Subcutaneous abdominal adipose tissue (tissue), 5 donors: ENCODE results near the gene MYO7B.

Source experiments
- H3K27ac ChIP-seq: one replicate; pipeline ENCODE4 v1.7.0; 2013; ENCODE audit warnings: low read depth, mild to moderate bottlenecking, inconsistent platforms, low read length, moderate library complexity
- H3K27me3 ChIP-seq, 5 donors: one replicate each; pipeline ENCODE4 v1.7.0; 2013; ENCODE audit warnings: low read length in 5 of 5, inconsistent platforms in 1 of 5; ENCODE audit not compliant: control insufficient read depth in 5 of 5, insufficient read depth in 4 of 5
- H3K36me3 ChIP-seq, 5 donors: one replicate each; pipeline ENCODE4 v1.7.0; 2013; ENCODE audit warnings: low read length in 5 of 5; ENCODE audit not compliant: control insufficient read depth in 5 of 5, insufficient read depth in 5 of 5
- H3K4me1 ChIP-seq, 5 donors: one replicate each; pipeline ENCODE4 v1.7.0; 2013; ENCODE audit warnings: low read length in 5 of 5, mild to moderate bottlenecking in 3 of 5, moderate library complexity in 1 of 5; ENCODE audit not compliant: control insufficient read depth in 5 of 5, insufficient read depth in 5 of 5
- H3K4me3 ChIP-seq, 5 donors: one replicate each; pipeline ENCODE4 v1.7.0; 2013; ENCODE audit warnings: low read length in 5 of 5, low read depth in 1 of 5
- H3K9ac ChIP-seq, 5 donors: one replicate each; pipeline ENCODE4 v1.7.0; 2013; ENCODE audit warnings: low read length in 5 of 5, mild to moderate bottlenecking in 4 of 5, moderate library complexity in 3 of 5
- H3K9me3 ChIP-seq, 5 donors: one replicate each; pipeline ENCODE4 v1.7.0; 2013; ENCODE audit warnings: low read length in 5 of 5; ENCODE audit not compliant: control insufficient read depth in 5 of 5
- donor health status: healthy.
- donor health status: healthy.
- donor health status: healthy.
- donor health status: healthy.
- donor health status: healthy.

The MYO7B gene

DNA sequence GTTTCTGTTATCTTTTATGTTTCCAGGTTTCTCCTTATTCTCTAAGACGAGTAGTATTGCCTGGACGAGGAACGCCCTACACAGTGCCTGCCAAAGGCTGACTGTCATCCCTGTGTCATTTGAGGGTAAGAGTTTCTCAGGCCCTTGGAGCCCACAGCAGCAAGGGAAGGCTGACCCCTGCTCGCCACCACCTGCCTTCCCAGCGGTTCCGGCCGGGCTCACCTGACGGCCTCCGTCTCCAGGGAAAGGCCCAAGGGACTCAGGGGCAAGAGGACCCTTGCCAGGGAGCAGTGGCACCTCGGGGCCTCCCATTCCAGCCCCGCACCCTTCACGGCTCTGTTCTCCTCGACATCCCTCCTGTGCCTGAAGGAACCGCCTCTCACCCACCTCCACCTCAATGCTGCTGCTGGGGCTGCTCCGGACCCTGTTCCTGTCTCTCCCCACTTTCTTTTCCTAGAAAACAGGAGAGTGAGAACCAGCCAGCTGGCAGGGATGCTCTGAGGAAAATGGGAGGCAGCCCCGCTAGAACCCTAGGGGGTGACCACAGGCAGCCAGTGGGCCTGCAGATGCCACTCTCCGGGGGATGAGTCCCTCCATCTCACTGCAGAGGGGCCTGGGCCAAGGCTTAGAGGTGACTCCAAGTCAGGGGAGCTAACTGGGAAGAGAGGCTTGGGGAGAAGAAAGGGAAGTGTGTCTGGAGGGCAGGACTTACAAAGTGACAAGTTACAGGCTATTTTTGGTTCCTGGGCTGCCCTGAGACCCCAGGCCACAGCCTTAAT, 138.0 kb downstream of the MYO7B start:
- Histone ChIP-seq H3K9me3 (no peaks in the 10 kb centered on the region), H3K36me3 (peaks cover 0 to 5% (median 0%) of the 10 kb centered on the region in 5 donors), H3K4me3 (peak overlapping the region; percentile 13 to 78 (median 76)), H3K27ac (peak overlapping the region; percentile 78), H3K4me1 (peaks cover 5 to 70% (median 42%) of the 10 kb centered on the region in 5 donors), H3K27me3 (peaks cover 0 to 3% (median 0%) of the 10 kb centered on the region in 5 donors), H3K9ac (peak overlapping the region in 4 of 5 donors; percentile 21 to 77 (median 54))

GRCh38 chr2:127674241-127675209, 139.0 kb downstream of the MYO7B start:
- Histone ChIP-seq H3K36me3 (peaks cover 0 to 5% (median 0%) of the 10 kb centered on the region in 5 donors), H3K4me3 (peak overlapping the region; percentile 42 to 78 (median 76)), H3K27me3 (peaks cover 0 to 3% (median 0%) of the 10 kb centered on the region in 5 donors), H3K27ac (peak overlapping the region; percentile 78), H3K4me1 (peaks cover 5 to 76% (median 42%) of the 10 kb centered on the region in 5 donors), H3K9ac (peak overlapping the region in 4 of 5 donors; percentile 32 to 77 (median 54)), H3K9me3 (no peaks in the 10 kb centered on the region)

- peak within 1 kb of the TSS; percentile 78 for H3K27ac ChIP-seq
- H3K9ac ChIP-seq, result peak within 1 kb of the TSS in 4 of 5 donors; percentile 16 to 77 (median 52)
- H3K4me3 ChIP-seq, result peak within 1 kb of the TSS; percentile 49 to 78 (median 76)
- peaks cover 0 to 5% (median 0%) of the 10 kb centered on the region in 5 donors for H3K36me3 ChIP-seq
- H3K4me1 ChIP-seq, result peaks cover 5 to 84% (median 42%) of the 10 kb centered on the region in 5 donors
- H3K9me3 ChIP-seq, result no peaks in the 10 kb centered on the region
- H3K27me3 ChIP-seq, result peaks cover 0 to 3% (median 0%) of the 10 kb centered on the region in 5 donors
Observed at GRCh38 chr2:127675331-127676261, 140.1 kb downstream of the MYO7B start, which contains the start of gene LIMS2. TSS of gene LIMS2 (minus strand) at chr2:127675530. CDS start at chr2:127675024, 506 bp downstream.

GRCh38 chr2:127676906-127677305, 141.4 kb downstream of the MYO7B start:
- peaks cover 5 to 86% (median 48%) of the 10 kb centered on the region in 5 donors for H3K4me1 ChIP-seq

GRCh38 chr2:127678531-127678930, 143.0 kb downstream of the MYO7B start:
- no peak overlapping the region for H3K9ac ChIP-seq
- no peaks in the 10 kb centered on the region for H3K36me3 ChIP-seq
- H3K9me3 ChIP-seq, result no peaks in the 10 kb centered on the region
- no peak overlapping the region for H3K27ac ChIP-seq
- no peaks in the 10 kb centered on the region for H3K27me3 ChIP-seq
- H3K4me1 ChIP-seq, result peaks cover 0 to 84% (median 42%) of the 10 kb centered on the region in 5 donors
- no peak overlapping the region for H3K4me3 ChIP-seq

More at GRCh38 chr2:127676906-127677305, 141.4 kb downstream of the MYO7B start:
- Histone ChIP-seq H3K27me3 (peaks cover 0 to 3% (median 0%) of the 10 kb centered on the region in 5 donors), H3K36me3 (peaks cover 0 to 2% (median 0%) of the 10 kb centered on the region in 5 donors), H3K4me3 (no peak overlapping the region), H3K9ac (no peak overlapping the region), H3K9me3 (no peaks in the 10 kb centered on the region), H3K27ac (no peak overlapping the region)

DNA sequence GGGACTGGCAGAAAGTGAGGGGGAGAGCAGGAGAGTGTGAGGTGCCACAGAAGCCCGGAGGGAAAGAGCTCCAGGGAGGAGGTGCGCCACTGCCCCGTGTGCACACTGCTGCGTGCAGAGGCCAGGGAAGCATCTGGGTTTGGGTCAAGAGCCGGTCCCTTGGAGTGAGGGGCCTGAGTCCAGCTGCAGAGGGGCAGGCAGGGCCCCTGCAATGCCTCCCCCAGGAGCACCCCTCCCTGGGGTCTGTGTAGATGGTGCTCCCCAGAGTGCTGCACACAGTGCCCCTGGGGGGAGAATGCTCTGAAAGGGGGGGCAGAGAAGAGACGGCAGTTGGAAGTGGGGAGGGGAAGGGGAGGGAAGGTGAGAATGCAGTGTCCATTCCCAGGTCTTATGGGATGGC, 143.5 kb downstream of the MYO7B start:
- Histone ChIP-seq H3K9ac (no peak overlapping the region), H3K27ac (no peak overlapping the region), H3K9me3 (no peaks in the 10 kb centered on the region), H3K4me3 (peak overlapping the region in 2 of 5 donors; percentile 27 to 53), H3K27me3 (no peaks in the 10 kb centered on the region), H3K36me3 (no peaks in the 10 kb centered on the region), H3K4me1 (peaks cover 0 to 83% (median 42%) of the 10 kb centered on the region in 5 donors)

DNA sequence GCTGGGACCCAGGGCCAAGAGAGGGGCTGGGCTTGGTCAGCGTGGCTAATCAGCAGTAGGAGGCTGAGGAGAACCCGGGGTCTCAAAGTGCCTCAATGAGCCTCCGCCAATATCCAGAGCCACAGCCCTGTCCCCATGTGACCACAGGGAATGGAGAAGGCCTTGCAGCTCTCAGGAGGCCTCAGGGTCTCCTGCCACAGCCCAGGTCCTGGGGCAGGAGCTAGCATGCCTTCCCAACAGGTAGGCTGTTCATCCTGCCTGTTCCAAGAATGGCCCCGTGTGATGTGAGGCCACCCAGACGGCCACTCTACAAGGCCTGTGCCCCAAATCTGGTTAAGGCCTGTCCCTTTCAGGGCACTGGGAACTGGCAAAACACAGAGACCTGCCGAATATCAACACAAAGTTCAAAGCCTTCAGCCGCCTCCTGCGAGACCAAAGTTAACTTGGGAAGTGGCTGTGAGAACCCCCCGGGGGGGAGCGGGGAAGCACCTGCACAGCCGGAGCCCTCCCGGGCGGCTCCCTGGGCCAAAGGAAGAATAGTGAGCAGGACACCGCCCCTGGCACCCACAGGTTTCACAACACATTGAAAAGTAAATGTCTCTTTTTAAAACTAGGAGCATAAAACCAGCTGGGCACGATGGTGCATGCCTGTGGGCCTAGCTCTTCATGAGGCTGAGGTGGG, 144.3 kb downstream of the MYO7B start:
- no peak overlapping the region for H3K27ac ChIP-seq
- H3K9me3 ChIP-seq, result no peaks in the 10 kb centered on the region
- peak overlapping the region in 1 of 5 donors; percentile 21 for H3K9ac ChIP-seq
- peaks cover 0 to 79% (median 36%) of the 10 kb centered on the region in 5 donors for H3K4me1 ChIP-seq
- no peaks in the 10 kb centered on the region for H3K36me3 ChIP-seq
- peak overlapping the region in 3 of 5 donors; percentile 27 to 62 (median 53) for H3K4me3 ChIP-seq
- H3K27me3 ChIP-seq, result no peaks in the 10 kb centered on the region

- Histone ChIP-seq H3K9me3 (no peaks in the 10 kb centered on the region), H3K9ac (peak overlapping the region in 2 of 5 donors; percentile 27 to 34), H3K27ac (peak overlapping the region; percentile 57), H3K36me3 (no peaks in the 10 kb centered on the region), H3K27me3 (no peaks in the 10 kb centered on the region), H3K4me1 (peaks cover 0 to 79% (median 33%) of the 10 kb centered on the region in 5 donors), H3K4me3 (peak overlapping the region in 4 of 5 donors; percentile 1 to 62 (median 55))
Observed at GRCh38 chr2:127680706-127681287, 145.3 kb downstream of the MYO7B start.
